Calu3 (cell line): ENCODE results near the gene NAIF1. TPM values are rescaled to one million over a fixed set of nuclear protein-coding genes. Genes with fewer than 3 reads are reported as not detected.
"Not testable (repeated sequence)": the region's sequence is repeated elsewhere in the genome, so short reads cannot be mapped to it uniquely, and the experiment has no call there.

Experiments
- BruUV-seq: library from RNA; stranded (reverse); fragments of 400-500 nt; replicated peaks from 2 replicates; lab custom pipeline; 2021; lab: Mats Ljungman, UMichigan
- CTCF ChIA-PET: fragments of 300-600 bp; sonication (Branson Sonifier 250); formaldehyde crosslinking; loops from one replicate; lab custom pipeline; 2022; ENCODE audit warnings: antibody characterized with exemption; lab: Charles Lee
- DNase-seq: peaks from one replicate; pipeline ENCODE4 v3.0.0; 2022
- H3K27ac Mint-ChIP-seq: one replicate; pipeline ENCODE4 v1.8.0; 2022; ENCODE audit warnings: mixed read lengths; ENCODE audit not compliant: unreplicated experiment
- H3K27me3 Mint-ChIP-seq: one replicate; pipeline ENCODE4 v1.8.0; 2022; ENCODE audit warnings: mixed read lengths; ENCODE audit not compliant: unreplicated experiment
- H3K36me3 Mint-ChIP-seq: one replicate; pipeline ENCODE4 v1.8.0; 2022; ENCODE audit warnings: mild to moderate bottlenecking, moderate library complexity, mixed read lengths; ENCODE audit not compliant: insufficient read depth, unreplicated experiment
- H3K4me1 Mint-ChIP-seq: one replicate; pipeline ENCODE4 v1.8.0; 2022; ENCODE audit warnings: mild to moderate bottlenecking, low read depth, mixed read lengths; ENCODE audit not compliant: unreplicated experiment
- H3K4me3 Mint-ChIP-seq: one replicate; pipeline ENCODE4 v1.8.0; 2022; ENCODE audit warnings: mild to moderate bottlenecking, low read depth, moderate library complexity, mixed read lengths; ENCODE audit not compliant: unreplicated experiment
- H3K9me3 Mint-ChIP-seq: one replicate; pipeline ENCODE4 v1.8.0; 2022; ENCODE audit warnings: low read depth, mixed read lengths; ENCODE audit not compliant: unreplicated experiment
- intact Hi-C: fragments of 100-400 bp; cut with micrococcal nuclease; formaldehyde crosslinking; loops from one replicate; pipeline ENCODE4 v1.10.0; 2022; ENCODE audit not compliant: unreplicated experiment
- total RNA-seq: library from RNA; stranded (reverse); gene quantifications from 2 replicates; pipeline ENCODE4 v1.2.3, GENCODE V29; 2022
- TF ChIP-seq, protein P1 (sequence below): fragments of 200-600 bp; IDR thresholded peaks from one replicate; pipeline ENCODE4 v1.8.0; 2022; ENCODE audit warnings: antibody characterized with exemption; ENCODE audit not compliant: unreplicated experiment

NAIF1 gene
- total RNA-seq, 1 experiment from 2014 or later: 9.0 TPM

- H3K27me3 Mint-ChIP-seq: no peaks in the 10 kb centered on the region
- H3K36me3 Mint-ChIP-seq: no peaks in the 10 kb centered on the region
- H3K4me1 Mint-ChIP-seq: no peaks in the 10 kb centered on the region
- H3K9me3 Mint-ChIP-seq: no peaks in the 10 kb centered on the region
- CTCF ChIA-PET: interaction anchor here (0.8 kb wide), 1 partner anchor 28 kb away, joined by 3 read pairs; no protein-coding TSS in a partner anchor
- H3K27ac Mint-ChIP-seq: no peak overlapping the region
- no TSS peak for BruUV-seq
- DNase-seq: no peak
- no peak overlapping the region for H3K4me3 Mint-ChIP-seq
- TF ChIP-seq, protein P1, sequence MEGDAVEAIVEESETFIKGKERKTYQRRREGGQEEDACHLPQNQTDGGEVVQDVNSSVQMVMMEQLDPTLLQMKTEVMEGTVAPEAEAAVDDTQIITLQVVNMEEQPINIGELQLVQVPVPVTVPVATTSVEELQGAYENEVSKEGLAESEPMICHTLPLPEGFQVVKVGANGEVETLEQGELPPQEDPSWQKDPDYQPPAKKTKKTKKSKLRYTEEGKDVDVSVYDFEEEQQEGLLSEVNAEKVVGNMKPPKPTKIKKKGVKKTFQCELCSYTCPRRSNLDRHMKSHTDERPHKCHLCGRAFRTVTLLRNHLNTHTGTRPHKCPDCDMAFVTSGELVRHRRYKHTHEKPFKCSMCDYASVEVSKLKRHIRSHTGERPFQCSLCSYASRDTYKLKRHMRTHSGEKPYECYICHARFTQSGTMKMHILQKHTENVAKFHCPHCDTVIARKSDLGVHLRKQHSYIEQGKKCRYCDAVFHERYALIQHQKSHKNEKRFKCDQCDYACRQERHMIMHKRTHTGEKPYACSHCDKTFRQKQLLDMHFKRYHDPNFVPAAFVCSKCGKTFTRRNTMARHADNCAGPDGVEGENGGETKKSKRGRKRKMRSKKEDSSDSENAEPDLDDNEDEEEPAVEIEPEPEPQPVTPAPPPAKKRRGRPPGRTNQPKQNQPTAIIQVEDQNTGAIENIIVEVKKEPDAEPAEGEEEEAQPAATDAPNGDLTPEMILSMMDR: no peak
- intact Hi-C loops: no loop called here
Observed at GRCh38 chr9:128024761-128025308, 42.3 kb downstream of the NAIF1 start.

- H3K27me3 Mint-ChIP-seq, H3K9me3 Mint-ChIP-seq, CTCF ChIA-PET, intact Hi-C loops, H3K27ac Mint-ChIP-seq, H3K4me3 Mint-ChIP-seq, H3K36me3 Mint-ChIP-seq, DNase-seq, H3K4me1 Mint-ChIP-seq, BruUV-seq: not testable (repeated sequence)
Observed at GRCh38 chr9:128023671-128024070, 43.4 kb downstream of the NAIF1 start.

- Mint-ChIP-seq H3K27me3 (no peaks in the 10 kb centered on the region), H3K9me3 (no peaks in the 10 kb centered on the region), H3K27ac (no peak overlapping the region), H3K36me3 (no peaks in the 10 kb centered on the region), H3K4me3 (no peak overlapping the region), H3K4me1 (no peaks in the 10 kb centered on the region)
- CTCF ChIA-PET: no interaction called here
- DNase-seq: no peak
- intact Hi-C loops: no loop called here
- TF ChIP-seq, protein P1: no peak
- no TSS peak for BruUV-seq
Observed at GRCh38 chr9:128022886-128023285, 44.2 kb downstream of the NAIF1 start.

DNA sequence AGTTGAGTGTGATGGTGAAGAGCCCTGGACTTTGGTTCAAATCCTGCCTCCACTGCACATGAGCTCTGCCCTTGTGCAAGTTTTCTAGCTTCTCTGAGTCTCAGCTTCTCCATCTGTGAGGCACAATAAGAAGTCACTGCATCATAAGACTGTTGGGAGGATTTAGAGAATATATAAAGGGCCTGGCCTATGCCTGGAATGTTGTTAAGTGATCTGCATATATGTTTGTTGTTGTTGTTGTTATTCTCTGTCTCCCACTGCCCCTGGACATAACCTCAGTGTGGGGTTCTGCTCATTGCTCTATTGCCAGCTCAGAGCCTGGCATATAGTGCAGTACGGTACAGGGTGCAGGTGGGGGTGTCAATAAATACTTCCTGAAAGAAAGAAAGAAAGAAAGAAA, 46.0 kb downstream of the NAIF1 start:
- Mint-ChIP-seq H3K9me3 (no peaks in the 10 kb centered on the region), H3K4me1 (no peaks in the 10 kb centered on the region), H3K4me3 (no peak overlapping the region), H3K36me3 (no peaks in the 10 kb centered on the region), H3K27ac (no peak overlapping the region), H3K27me3 (no peaks in the 10 kb centered on the region)
- CTCF ChIA-PET: interaction anchor here (1.1 kb wide), 1 partner anchor 79 kb away, joined by 4 read pairs; no protein-coding TSS in a partner anchor
- intact Hi-C loops: no loop called here
- TF ChIP-seq, protein P1: no peak
- DNase-seq: no peak
- BruUV-seq: no TSS peak

GRCh38 chr9:128020692-128021091, 46.4 kb downstream of the NAIF1 start:
- no peak overlapping the region for H3K27ac Mint-ChIP-seq
- H3K9me3 Mint-ChIP-seq: no peaks in the 10 kb centered on the region
- H3K4me1 Mint-ChIP-seq: no peaks in the 10 kb centered on the region
- H3K4me3 Mint-ChIP-seq: no peak overlapping the region
- no peaks in the 10 kb centered on the region for H3K27me3 Mint-ChIP-seq
- intact Hi-C loops: no loop called here
- BruUV-seq: no TSS peak
- CTCF ChIA-PET: interaction anchor here (1.1 kb wide), 1 partner anchor 78 kb away, joined by 4 read pairs; no protein-coding TSS in a partner anchor
- no peak for DNase-seq
- TF ChIP-seq, protein P1: no peak
- no peaks in the 10 kb centered on the region for H3K36me3 Mint-ChIP-seq
